NCI-H446 treated with DMSO at 0.1 percent for 48 hours (cell line): ENCODE data around the gene CFAP58.

Experiments used
- DNase-seq: peaks from one replicate; lab custom pipeline; 2025; lab: John Stamatoyannopoulos, UW

Gene CFAP58

GRCh38 chr10:104336821-104337467 lies 16.7 kb upstream of the CFAP58 start:
- no peak for DNase-seq

GRCh38 chr10:104337521-104337984 lies 16.1 kb upstream of the CFAP58 start:
- DNase-seq = no peak

GRCh38 chr10:104337985-104338735 lies 15.5 kb upstream of the CFAP58 start, which contains the start of gene ITPRIP:
ITPRIP (minus strand) TSS chr10:104338465; CDS start chr10:104316051, 22,414 bp downstream.
- DNase-seq = no peak

DNA sequence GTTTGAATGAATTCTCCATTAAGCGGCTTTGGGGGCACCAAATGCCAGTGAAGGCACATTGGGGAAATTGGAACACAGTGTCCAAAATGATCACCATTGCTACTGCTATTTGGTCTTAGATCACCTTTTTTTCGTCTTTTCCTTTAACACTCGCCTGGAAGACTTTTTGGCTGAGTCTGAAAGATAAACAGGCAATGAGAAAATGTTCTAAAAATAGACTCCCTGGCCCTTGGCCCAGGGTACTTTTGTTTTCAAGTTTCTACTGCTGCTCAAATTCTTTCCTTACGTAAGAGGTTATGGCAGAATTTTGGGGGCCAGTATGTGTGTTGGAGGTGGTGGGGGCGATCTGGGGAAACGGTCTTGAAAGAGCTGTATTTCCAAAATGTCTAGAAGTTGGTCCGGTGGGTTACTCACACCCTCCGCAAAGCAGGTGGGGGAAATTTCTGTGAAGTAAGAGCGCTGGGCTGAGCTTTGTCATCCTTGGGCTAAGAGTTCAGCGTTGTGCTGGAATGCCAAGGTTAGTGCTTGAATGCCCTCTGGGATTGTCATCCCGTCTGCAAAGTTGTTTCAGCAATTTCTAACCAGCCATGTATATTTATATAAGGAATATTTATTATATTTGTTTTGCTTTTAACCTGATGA lies 14.0 kb upstream of the CFAP58 start:
- DNase-seq = peak; percentile 29

DNA sequence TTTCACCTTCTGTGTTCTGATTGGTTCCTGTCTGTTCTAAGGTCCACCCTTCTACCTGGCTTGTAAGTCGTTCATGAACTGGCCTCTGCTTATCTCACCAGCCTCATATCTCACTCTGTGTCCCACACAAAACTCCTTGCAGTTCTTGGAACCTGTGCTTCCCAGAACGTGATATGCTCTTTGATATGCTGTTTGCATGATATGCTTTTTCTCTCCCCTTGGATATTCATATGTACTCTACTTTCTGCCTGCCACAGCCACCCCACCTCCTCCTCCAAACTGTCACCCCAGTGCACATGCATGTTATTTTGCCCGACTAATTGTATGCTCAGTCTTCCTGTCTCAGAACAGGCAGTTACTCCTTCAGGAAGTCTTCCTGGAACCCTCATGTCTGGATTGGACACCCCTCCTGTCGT lies 13.5 kb upstream of the CFAP58 start:
- no peak for DNase-seq

- no peak for DNase-seq
Measured at GRCh38 chr10:104340641-104341040, 13.0 kb upstream of the CFAP58 start.

DNA sequence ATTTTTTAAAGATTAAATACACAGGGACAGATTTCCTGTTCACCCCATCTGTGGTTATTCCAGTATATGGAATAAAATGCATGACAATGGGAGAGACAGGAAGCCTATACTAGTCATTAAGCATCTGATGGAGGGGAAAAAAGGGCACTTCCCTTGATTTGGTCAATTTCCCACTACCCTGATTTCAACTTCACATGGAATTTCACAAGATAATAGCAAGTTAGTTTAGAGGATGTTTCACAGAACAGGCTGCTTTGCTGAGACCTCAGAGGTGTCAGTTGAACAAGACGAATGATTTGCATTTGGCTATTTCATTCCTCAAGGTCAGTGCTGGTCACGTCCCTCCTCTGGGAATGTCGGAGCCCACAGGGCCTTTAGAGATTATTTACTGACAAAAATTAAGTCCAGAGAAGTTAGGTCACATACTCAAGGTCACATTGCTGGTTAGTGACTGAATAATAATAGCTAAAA lies 10.7 kb upstream of the CFAP58 start:
- no peak for DNase-seq

- DNase-seq = no peak
Measured at GRCh38 chr10:104344219-104344618, 9.4 kb upstream of the CFAP58 start.

GRCh38 chr10:104345515-104345914 lies 8.1 kb upstream of the CFAP58 start:
- DNase-seq = no peak

DNA sequence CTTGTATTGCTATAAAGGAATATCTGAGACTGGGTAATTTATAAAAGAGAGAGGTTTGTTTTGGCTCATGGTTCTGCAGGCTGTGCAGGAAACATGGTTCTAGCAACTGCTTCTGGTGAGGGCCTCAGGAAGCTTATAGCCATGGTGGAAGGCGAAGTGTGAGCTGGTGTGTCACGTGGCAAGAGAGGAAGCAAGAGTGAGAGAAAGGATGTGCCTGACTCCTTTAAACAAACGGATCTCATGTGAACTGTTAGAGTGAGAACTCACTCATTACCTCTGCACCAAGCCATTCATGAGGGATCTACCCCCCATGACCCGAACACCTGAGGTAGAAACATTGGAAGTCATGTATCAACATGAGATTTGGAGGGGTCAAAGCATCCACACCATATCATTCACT lies 7.7 kb upstream of the CFAP58 start:
- DNase-seq = no peak

- no peak for DNase-seq
Measured at GRCh38 chr10:104347295-104348045, 6.2 kb upstream of the CFAP58 start.

- no peak for DNase-seq
Measured at GRCh38 chr10:104348601-104349000, 5.0 kb upstream of the CFAP58 start.

DNA sequence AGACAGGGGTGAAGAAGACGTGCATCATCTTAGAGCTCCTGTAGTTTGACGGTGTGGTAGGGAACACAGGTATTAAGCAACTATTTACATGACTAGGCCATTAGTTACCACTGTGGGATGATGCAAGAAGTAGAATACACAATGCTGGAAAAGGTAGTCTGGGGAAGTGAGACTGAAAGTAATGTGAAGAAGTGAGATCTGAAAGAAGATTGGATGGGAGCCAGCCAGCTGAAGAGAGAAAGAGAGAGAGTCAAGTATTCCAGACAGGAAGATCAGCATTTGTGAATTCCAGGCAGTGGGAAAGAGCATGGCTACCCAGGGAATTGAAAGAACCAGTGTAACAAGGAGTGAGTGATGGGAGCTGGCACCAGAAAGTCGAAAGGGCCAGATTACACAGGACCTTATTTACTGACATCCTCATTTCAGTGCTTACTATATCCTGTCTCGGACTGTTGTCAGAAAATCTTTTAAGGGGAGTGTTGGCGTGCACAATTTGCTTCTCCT lies 4.0 kb upstream of the CFAP58 start:
- DNase-seq = no peak

GRCh38 chr10:104350127-104350635 lies 3.5 kb upstream of the CFAP58 start:
- DNase-seq = peak; percentile 58

GRCh38 chr10:104351061-104351702 lies 2.5 kb upstream of the CFAP58 start:
- no peak for DNase-seq

- DNase-seq = no peak
Measured at GRCh38 chr10:104351919-104352318, 1.7 kb upstream of the CFAP58 start.

GRCh38 chr10:104359811-104360210 lies 6.2 kb downstream of the CFAP58 start:
- DNase-seq = no peak

- no peak for DNase-seq
Measured at GRCh38 chr10:104367904-104368303, 14.3 kb downstream of the CFAP58 start.

GRCh38 chr10:104368381-104368780 lies 14.7 kb downstream of the CFAP58 start:
- DNase-seq = no peak

DNA sequence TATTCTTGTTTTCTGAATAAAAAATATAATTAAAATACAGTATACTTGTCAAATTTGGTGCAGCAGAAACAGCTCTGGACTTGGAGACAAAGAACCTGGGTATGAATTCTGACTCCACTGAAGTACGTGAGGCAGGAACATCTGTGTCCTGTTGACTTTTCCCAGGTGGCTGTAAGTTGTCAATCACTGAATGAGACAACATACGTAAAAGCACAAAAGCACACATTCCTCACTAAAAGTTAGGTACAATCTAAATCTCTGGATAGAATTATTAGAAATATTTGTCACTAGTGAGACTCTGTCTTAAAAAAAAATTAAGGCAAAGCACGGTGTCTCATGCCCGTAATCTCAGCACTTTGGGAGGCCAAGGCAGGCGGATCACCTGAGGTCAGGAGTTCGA lies 18.1 kb downstream of the CFAP58 start:
- no peak for DNase-seq

DNA sequence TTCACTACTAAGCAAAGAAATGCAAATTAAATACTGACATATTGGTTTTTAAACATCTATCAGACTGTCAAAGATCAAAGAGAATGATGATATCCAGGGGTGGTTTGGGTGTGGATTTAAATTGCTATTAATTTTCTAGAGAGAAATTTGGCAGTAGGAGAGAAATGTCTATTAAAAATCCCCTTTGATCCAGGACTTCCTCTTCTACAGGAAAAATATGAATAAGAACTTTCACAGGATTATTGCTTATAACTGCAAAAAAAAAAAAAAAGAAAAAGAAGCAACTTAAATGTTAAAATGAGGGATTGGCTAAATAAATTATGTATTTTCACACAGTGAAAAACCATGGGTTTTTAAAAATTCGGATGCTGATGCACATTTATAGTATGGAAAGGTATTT lies 21.0 kb downstream of the CFAP58 start:
- no peak for DNase-seq
